HepG2 (cell line): ENCODE measurements around the gene CASKIN2. TPM values are rescaled to one million over a fixed set of nuclear protein-coding genes. Genes with fewer than 3 reads are reported as not detected.

Experiments used
- ATAC-seq: fragments of 200-7000 bp; cut with Tn5 transposase; 3 replicates; pipeline ENCODE4 v1.9.1; 2020; ENCODE audit warnings: mild to moderate bottlenecking, moderate library complexity
- BruUV-seq: library from RNA; stranded (reverse); fragments of 400-500 nt; replicated peaks from 2 replicates; lab custom pipeline; 2021; lab: Mats Ljungman, UMichigan
- CTCF ChIA-PET: fragments of 300-600 bp; formaldehyde crosslinking; extraction: SDS; loops from one replicate; lab custom pipeline; 2021; ENCODE audit warnings: low total read pairs, inconsistent platforms, low intra/inter-chr PET ratio; lab: Yijun Ruan, JAX
- POLR2A ChIA-PET: fragments of 350-600 bp; sonication (Branson Sonifier 250); formaldehyde crosslinking; loops from one replicate; lab custom pipeline; 2020; ENCODE audit warnings: antibody characterized with exemption, inconsistent platforms; lab: Yijun Ruan, JAX
- DNase-seq: peaks from one replicate; pipeline ENCODE4 v3.0.0-alpha.2; 2015; ENCODE audit warnings: low spot score
- FAIRE-seq: peaks from 3 replicates; lab custom pipeline; 2011; peaks lifted over from hg19 to GRCh38; lab: Jason Lieb, UNC
- H2AFZ ChIP-seq: one replicate; pipeline ENCODE4 v1.6.1; 2011; ENCODE audit warnings: low read length, inconsistent platforms
- H3K27ac ChIP-seq: fragments of 300-600 bp; 3 replicates; pipeline ENCODE4 v1.8.0; 2011; ENCODE audit warnings: mixed run types, mild to moderate bottlenecking, mixed read lengths, low read length, inconsistent platforms; ENCODE audit not compliant: insufficient read depth; ENCODE audit errors: extremely low read length
- H3K27me3 ChIP-seq, 2 experiments: fragments of 200-600 bp in 1 of 2; 2 replicates in 1 of 2; 3 replicates in 1 of 2; pipeline versions ENCODE4 v1.6.0 to v1.8.0; 2011; ENCODE audit warnings: low read length in 2 of 2, mild to moderate bottlenecking in 2 of 2, moderate library complexity in 2 of 2, inconsistent platforms in 1 of 2; ENCODE audit not compliant: insufficient read depth in 2 of 2, control insufficient read depth in 1 of 2
- H3K36me3 ChIP-seq, 2 experiments: fragments of 200-600 bp in 1 of 2; replicated peaks in 1 of 2; 2 replicates in 1 of 2; 3 replicates in 1 of 2; pipeline versions ENCODE4 v1.5.1 to v1.8.0; 2011; ENCODE audit warnings: low read length in 2 of 2, inconsistent platforms in 1 of 2; ENCODE audit not compliant: insufficient read depth in 2 of 2, control insufficient read depth in 1 of 2
- H3K4me1 ChIP-seq: 2 replicates; pipeline ENCODE4 v1.5.1; 2012; ENCODE audit warnings: low read length, inconsistent platforms; ENCODE audit not compliant: insufficient read depth
- H3K4me2 ChIP-seq: 2 replicates; pipeline ENCODE4 v1.6.0; 2011; ENCODE audit warnings: low read depth, low read length, inconsistent platforms
- H3K4me3 ChIP-seq, 3 experiments: fragments of 200-600 bp in 1 of 3; sonication (generic), shearing (Covaris generic) in 1 of 3; replicated peaks in 1 of 3; 2 replicates each; pipeline ENCODE4 v1.5.1; 2011 to 2016; ENCODE audit warnings: low read length in 3 of 3, inconsistent platforms in 2 of 3, low read depth in 2 of 3, mild to moderate bottlenecking in 2 of 3, control low read depth in 1 of 3, mixed read lengths in 1 of 3; ENCODE audit not compliant: insufficient read depth in 1 of 3
- H3K79me2 ChIP-seq: one replicate; pipeline ENCODE4 v1.6.1; 2011; ENCODE audit warnings: low read length, inconsistent platforms; ENCODE audit not compliant: insufficient read depth
- H3K9ac ChIP-seq: 2 replicates; pipeline ENCODE4 v1.6.0; 2011; ENCODE audit warnings: mild to moderate bottlenecking, low read depth, low read length, inconsistent platforms; ENCODE audit not compliant: insufficient read depth
- H3K9me3 ChIP-seq: 2 replicates; pipeline ENCODE4 v1.5.1; 2012; ENCODE audit warnings: mild to moderate bottlenecking, low read length
- H4K20me1 ChIP-seq: 2 replicates; pipeline ENCODE4 v1.6.0; 2011; ENCODE audit warnings: inconsistent platforms, mild to moderate bottlenecking, low read length, moderate library complexity; ENCODE audit not compliant: insufficient read depth
- AGO2 ChIP-seq: fragments of 200-400 bp; formaldehyde crosslinking; optimal IDR thresholded peaks from 2 replicates; pipeline ENCODE3; 2017; ENCODE audit warnings: mild to moderate bottlenecking, low read depth, low read length, moderate library complexity
- GPBP1L1 ChIP-seq: sonication (generic); formaldehyde crosslinking; IDR thresholded peaks from 2 replicates; pipeline ENCODE4 v1.5.0; 2020; ENCODE audit warnings: mild to moderate bottlenecking, missing genetic modification reagents
- HMGA1 ChIP-seq: sonication (generic); formaldehyde crosslinking; conservative IDR thresholded peaks from 2 replicates; pipeline ENCODE4 v1.4.0; 2020; ENCODE audit warnings: missing genetic modification reagents
- IRF1 ChIP-seq: sonication (generic); formaldehyde crosslinking; IDR thresholded peaks from 2 replicates; pipeline ENCODE4 v1.4.0; 2020; ENCODE audit warnings: low read depth, mild to moderate bottlenecking, missing genetic modification reagents
- MXD1 ChIP-seq: sonication (generic); formaldehyde crosslinking; IDR thresholded peaks from 2 replicates; pipeline ENCODE4 v1.4.0; 2020; ENCODE audit warnings: mild to moderate bottlenecking, missing genetic modification reagents
- MYPOP ChIP-seq: sonication (generic); formaldehyde crosslinking; IDR thresholded peaks from 2 replicates; pipeline ENCODE4 v1.8.1; 2023; ENCODE audit warnings: mild to moderate bottlenecking, moderate library complexity, missing genetic modification reagents
- NFYC ChIP-seq: IDR thresholded peaks from 2 replicates; pipeline ENCODE4 v1.6.1; 2016; ENCODE audit warnings: missing genetic modification reagents, missing compliant biosample characterization
- RBFOX2 ChIP-seq: fragments of 200-400 bp; formaldehyde crosslinking; IDR thresholded peaks from 2 replicates; pipeline ENCODE4 v1.6.1; 2017; ENCODE audit warnings: low read depth, mild to moderate bottlenecking, low read length
- RNF2 ChIP-seq: fragments of 450-650 bp; conservative IDR thresholded peaks from 2 replicates; pipeline ENCODE4 v1.6.1; 2016; ENCODE audit warnings: low read depth
- SRSF4 ChIP-seq: fragments of 200-400 bp; formaldehyde crosslinking; IDR thresholded peaks from one replicate; pipeline ENCODE4 v1.6.1; 2018; ENCODE audit warnings: mild to moderate bottlenecking, low read depth, low read length, moderate library complexity; ENCODE audit not compliant: poor library complexity, severe bottlenecking
- SUZ12 ChIP-seq: fragments of 150-350 bp; IDR thresholded peaks from 2 replicates; pipeline ENCODE4 v1.6.1; 2014; ENCODE audit warnings: low read depth, low read length
- ZNF713 ChIP-seq: sonication (generic); formaldehyde crosslinking; IDR thresholded peaks from 2 replicates; pipeline ENCODE4 v1.4.0; 2020; ENCODE audit warnings: mild to moderate bottlenecking, missing genetic modification reagents
- ZNF768 ChIP-seq: sonication (generic); formaldehyde crosslinking; IDR thresholded peaks from 2 replicates; pipeline ENCODE4 v1.4.0; 2020; ENCODE audit warnings: missing genetic modification reagents
- WGBS: methylation state at CpG from one replicate; pipeline ENCODE4 v1.1.6; 2017; ENCODE audit warnings: low lambda C conversion rate; 5-methylcytosine and 5-hydroxymethylcytosine counted together
- in situ Hi-C: cut with HindIII; loops from 2 replicates; pipeline ENCODE4 v1.10.0; 2017; ENCODE audit warnings: low pct_unique_long_range_greater_than_20kb; ENCODE audit not compliant: extremely low pct_ligation_motif_present
- intact Hi-C: fragments of 100-400 bp; cut with micrococcal nuclease; formaldehyde crosslinking; loops from one replicate; pipeline ENCODE4 v1.10.0; 2022; ENCODE audit not compliant: unreplicated experiment
- polyA plus RNA-seq, 8 experiments: library from polyadenylated mRNA; depleted of rRNA in 3 of 8; stranded (reverse) in 7 of 8; unstranded in 1 of 8; fragments of >200 nt; fragmentation: Illumina TruSeq in 4 of 8; extraction: Trizol in 4 of 8; gene quantifications; 2 replicates each; pipeline versions ENCODE4 v1.2.1 to v1.2.3, GENCODE V29; 2011 to 2016; ENCODE audit warnings: low read depth in 4 of 8, missing spikeins in 1 of 8, mixed read lengths in 1 of 8; ENCODE audit not compliant: insufficient read depth in 1 of 8
- total RNA-seq, 5 experiments: library from RNA; depleted of rRNA; stranded (reverse); fragments of >200 nt; fragmentation: Illumina TruSeq; extraction: Trizol; gene quantifications; 2 replicates each; pipeline ENCODE4 v1.2.3, GENCODE V29; 2016; ENCODE audit warnings: low read depth in 1 of 5

The CASKIN2 gene
- total and polyA plus RNA-seq, 2 of the 13 experiments (the other 11 are each of a cell fraction or from before 2014, with no cell fraction given), result 5.2 to 7.8 TPM

GRCh38 chr17:75523647-75524046 lies 8.3 kb upstream of the CASKIN2 start:
- DNase-seq (no peak), ATAC-seq (no peak)
- Histone ChIP-seq H3K9ac (no peak overlapping the region), H3K79me2 (peaks cover 16% of the 10 kb centered on the region)
- TF ChIP-seq SRSF4 (no peak), ZNF768 (CRISPR knock-in tag) (peak; percentile 93), IRF1 (CRISPR knock-in tag) (no peak)
- TF ChIP-seq, all 625 proteins: peak for 1
- 95% methylated on average over 7 of the region's 7 CpGs for WGBS
- Histone ChIP-seq H4K20me1 (peaks cover 5% of the 10 kb centered on the region; the same call in 1 of the 2 replicates), H3K4me1 (peaks cover 21% of the 10 kb centered on the region), H3K27me3 (no peaks in the 10 kb centered on the region), H2AFZ (no peak overlapping the region), H3K36me3 (peaks cover 5 to 27% of the 10 kb centered on the region in 2 experiments; a peak in 4 of 5 replicates), H3K27ac (no peak overlapping the region), H3K4me2 (no peak overlapping the region), H3K4me3 (no peak overlapping the region), H3K9me3 (no peaks in the 10 kb centered on the region)
- no TSS peak for BruUV-seq
- intact Hi-C loops (no loop called here), in situ Hi-C loops (no loop called here)
- ChIA-PET POLR2A (interaction anchor here (0.5 to 2.0 kb wide), 2 partner anchors 67 to 81 kb away, joined by 3 to 4 read pairs; partner anchors contain the start of gene TMEM94), CTCF (interaction anchor here (2.6 to 2.7 kb wide), 2 partner anchors 8 to 97 kb away, joined by 12 to 26 read pairs; partner anchors contain the start of genes CASKIN2 and TSEN54)
- no peak for FAIRE-seq

GRCh38 chr17:75521951-75522727 lies 6.8 kb upstream of the CASKIN2 start:
- peaks cover 7% of the 10 kb centered on the region; the same call in 1 of the 2 replicates for H4K20me1 ChIP-seq
- ATAC-seq (no peak), DNase-seq (no peak), FAIRE-seq (no peak)
- no peak overlapping the region for H3K4me2 ChIP-seq
- H3K9ac ChIP-seq, result no peak overlapping the region
- H3K36me3 ChIP-seq, result peaks cover 7 to 31% of the 10 kb centered on the region in 2 experiments; a peak in 4 of 5 replicates
- CTCF ChIA-PET, result no interaction called here
- POLR2A ChIA-PET, result interaction anchor here (0.6 to 1.5 kb wide), 2 partner anchors 35 to 57 kb away, joined by 3 read pairs; no protein-coding TSS in a partner anchor
- no peak overlapping the region for H3K27ac ChIP-seq
- H3K4me1 ChIP-seq, result peaks cover 33% of the 10 kb centered on the region
- H2AFZ ChIP-seq, result no peak overlapping the region
- TF ChIP-seq GPBP1L1 (CRISPR knock-in tag) (no peak), MXD1 (CRISPR knock-in tag) (no peak), HMGA1 (CRISPR knock-in tag) (no peak), ZNF713 (CRISPR knock-in tag) (no peak), NFYC (no peak), RBFOX2 (peak; percentile 46; the same call in 1 of the 2 replicates), RNF2 (no peak), MYPOP (CRISPR knock-in tag) (no peak), AGO2 (peak; percentile 35), SUZ12 (no peak)
- intact Hi-C loops (no loop called here), in situ Hi-C loops (no loop called here)
- H3K4me3 ChIP-seq, result no peak overlapping the region
- H3K27me3 ChIP-seq, result no peaks in the 10 kb centered on the region
- 95% methylated on average over 33 of the region's 33 CpGs for WGBS
- BruUV-seq, result no TSS peak
- H3K9me3 ChIP-seq, result no peaks in the 10 kb centered on the region
- H3K79me2 ChIP-seq, result peaks cover 16% of the 10 kb centered on the region
